Measurements from ENCODE around the gene GTPBP1. TPM values are rescaled to one million over a fixed set of nuclear protein-coding genes. Genes with fewer than 3 reads are reported as not detected.

Gene GTPBP1
- polyA plus RNA-seq, 3 donors, result 42.0 to 44.0 (median 42.0) TPM

DNA sequence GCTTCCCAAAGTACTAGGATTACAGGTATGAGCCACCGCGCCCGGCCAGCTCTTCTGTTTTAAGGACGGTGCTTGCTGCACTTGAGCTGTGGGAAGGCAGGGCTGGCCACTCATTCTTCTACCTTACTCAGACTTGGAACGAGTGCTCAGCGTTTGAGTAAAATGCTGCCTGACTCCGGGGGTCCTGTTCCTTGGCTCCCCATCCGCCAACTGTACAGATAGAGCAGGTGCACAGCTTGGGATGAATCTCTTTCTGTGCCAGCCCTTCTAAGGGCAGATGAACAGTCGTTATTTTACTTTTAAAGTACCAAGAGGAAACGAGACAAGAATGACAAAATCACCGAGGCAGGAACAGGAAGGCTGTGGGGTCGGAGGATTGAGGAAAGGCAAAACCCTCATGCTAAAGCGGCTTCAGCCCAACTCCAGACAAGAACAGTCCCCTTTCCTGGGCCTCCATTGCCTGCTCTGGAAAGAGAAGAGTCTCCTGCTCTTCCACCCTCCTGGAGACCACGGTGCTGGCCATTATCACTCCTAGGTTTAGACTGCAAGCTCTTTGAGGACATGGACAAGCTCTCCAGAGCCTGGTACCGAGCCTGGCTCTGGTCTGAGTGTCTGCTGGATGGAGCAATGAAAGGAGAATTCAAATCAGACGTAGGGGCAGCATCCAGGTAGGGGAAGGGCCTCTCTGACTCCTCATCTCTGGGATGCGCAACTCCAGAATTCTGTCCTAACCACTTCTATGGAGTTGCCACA lies 51.1 kb downstream of the GTPBP1 start:
- no peak for DNase-seq (ENCODE audit: low read depth in 3 of 3, low spot score in 2 of 3)

DNA sequence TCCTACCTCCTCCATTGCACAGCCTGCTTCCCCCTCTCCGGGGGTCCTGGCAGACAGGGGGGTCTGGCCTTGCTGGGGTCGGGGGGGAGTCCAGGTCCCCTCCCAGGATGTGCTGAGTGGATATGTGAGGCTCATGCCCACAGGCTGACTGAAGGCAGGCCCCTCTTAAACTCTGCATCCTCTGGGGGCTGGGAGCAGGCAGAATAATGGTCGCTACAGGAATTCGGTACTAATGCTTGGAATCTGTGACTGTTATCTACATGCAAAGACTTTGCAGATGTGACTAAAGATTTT lies 51.7 kb downstream of the GTPBP1 start:
- DNase-seq (ENCODE audit: low read depth in 3 of 3, low spot score in 2 of 3), result no peak

DNA sequence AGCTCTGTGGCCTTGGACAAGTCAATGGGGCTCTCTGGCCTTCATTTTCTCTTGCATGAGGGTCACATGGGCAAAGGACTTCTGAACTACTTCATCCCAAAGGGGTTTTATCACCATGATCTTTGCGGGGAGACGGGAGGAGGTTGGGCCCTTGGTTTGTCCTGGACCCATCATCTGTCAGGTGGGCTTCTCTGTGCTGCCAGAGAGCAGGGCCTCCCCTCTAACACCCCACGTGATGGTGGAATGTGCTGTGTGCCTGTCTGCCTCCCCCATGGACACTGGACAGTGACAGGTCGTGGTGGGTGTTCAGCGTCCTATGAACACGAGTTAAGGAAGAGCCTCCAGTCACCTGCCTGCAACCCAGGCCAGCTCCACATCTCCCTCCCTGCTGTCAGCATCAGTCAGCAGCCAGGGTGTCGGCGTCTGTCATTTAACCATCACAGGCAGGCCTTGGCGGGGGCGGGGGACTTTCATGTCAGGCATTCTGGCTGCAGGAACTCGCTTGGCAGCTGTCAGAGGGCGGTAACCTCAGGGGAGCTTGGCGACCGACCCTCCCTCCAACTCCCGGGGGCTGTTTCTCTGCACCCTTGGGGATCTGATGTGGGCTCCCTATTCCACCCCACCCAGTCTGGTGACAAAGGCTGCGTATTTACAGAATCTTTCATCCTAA lies 52.7 kb downstream of the GTPBP1 start:
- no peak for DNase-seq (ENCODE audit: low read depth in 3 of 3, low spot score in 2 of 3)

DNA sequence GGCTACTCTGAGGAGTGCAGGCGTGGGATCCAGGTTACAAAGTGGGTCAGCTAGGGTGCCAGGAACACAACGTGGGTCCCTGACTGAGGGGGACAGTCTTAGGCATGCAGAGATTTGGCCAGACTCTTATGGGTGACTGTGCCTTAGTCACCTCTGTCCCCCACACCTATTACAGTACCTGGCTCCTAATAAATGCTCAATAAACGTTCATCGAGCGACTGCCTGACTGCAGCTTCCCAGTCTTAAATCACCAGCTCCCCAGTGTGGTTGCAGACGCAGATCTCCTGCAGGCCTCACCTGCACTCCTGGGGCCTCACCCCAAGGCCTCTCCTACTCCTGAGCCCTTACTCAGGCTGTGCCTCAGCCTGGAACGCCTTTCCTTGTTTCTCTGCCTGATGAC lies 53.3 kb downstream of the GTPBP1 start:
- DNase-seq (ENCODE audit: low read depth in 3 of 3, low spot score in 2 of 3), result no peak

DNA sequence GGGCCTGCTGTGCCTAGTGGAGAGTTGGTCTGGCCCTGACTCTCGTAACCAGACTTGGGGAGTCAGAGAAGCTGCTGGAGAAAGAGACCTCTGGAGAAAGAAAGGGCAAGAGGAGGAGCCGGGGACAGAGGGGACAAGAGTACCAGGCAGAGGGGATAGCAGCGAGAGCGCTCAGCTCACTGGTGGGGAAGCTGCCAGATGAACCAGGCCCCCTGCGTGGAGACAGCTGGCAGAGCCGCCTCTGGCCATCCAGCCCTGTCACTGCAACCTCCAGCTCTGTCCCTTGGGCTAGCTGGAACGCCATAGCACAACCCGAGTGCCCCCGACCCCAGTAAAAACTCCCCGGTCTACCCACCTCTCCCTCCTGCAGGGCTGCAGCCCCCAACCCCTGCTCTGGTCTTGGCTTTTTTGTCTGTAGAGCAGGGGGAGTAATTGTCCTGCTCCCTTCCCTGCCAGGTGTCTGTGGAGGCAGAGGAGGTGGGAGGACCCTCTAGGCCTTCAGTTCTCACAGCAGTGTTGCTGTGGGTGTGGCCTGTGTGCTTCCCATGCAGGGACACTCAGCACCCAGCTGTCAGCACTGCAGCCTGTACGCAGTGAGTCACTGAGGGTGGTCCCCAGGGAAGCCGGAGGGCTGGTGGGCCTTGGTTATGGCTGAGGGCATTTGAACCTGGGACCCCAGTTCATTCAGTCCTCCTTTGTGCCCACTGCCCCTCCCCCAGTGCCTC lies 54.9 kb downstream of the GTPBP1 start:
- DNase-seq (ENCODE audit: low read depth in 3 of 3, low spot score in 2 of 3), result no peak

DNA sequence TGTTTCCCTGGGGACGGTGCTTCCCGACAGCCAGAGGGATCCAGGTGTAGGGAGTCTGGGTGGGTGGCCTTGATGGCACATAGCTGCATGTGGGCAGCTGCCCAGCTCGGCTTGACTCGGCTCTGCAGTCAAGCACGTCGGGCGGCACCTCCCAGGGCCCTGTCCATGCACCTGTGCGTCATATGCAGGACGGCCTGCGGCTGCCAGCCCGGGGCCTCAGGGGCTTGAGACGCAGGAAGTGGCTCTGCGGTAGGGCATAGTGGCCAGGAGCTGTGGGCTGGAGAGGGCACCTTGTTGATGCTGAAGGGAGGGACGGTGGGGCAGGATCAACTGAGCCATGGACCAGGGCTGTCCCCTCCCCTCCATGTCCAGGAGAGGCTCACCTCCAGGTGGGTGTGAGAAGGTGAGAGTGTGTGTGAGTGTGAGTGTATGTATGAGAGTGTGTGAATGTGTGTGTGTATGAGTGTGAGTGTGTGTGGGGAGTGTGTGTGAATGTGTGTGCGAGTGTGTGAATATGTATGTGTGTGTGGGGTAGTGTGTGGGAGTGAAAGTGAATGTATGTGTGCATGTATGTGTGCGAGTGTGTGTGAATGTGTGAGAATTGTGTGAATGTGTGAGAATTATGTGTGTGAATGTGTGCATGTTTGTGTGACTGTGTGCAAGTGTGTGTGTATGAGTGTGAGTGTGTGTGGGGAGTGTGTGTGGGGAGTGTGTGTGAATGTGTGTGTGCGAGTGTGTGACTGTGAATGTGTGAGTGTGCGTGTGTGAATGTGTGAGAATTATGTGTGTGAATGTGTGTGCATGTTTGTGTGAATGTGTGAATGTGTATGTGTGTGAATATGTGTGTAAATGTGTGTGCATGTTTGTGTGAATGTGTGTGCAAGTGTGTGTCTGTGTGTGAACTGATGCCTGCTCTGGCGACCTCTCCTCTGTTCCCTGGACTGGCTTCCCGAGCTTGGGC lies 55.7 kb downstream of the GTPBP1 start:
- no peak for DNase-seq (ENCODE audit: low read depth in 3 of 3, low spot score in 2 of 3)

DNA sequence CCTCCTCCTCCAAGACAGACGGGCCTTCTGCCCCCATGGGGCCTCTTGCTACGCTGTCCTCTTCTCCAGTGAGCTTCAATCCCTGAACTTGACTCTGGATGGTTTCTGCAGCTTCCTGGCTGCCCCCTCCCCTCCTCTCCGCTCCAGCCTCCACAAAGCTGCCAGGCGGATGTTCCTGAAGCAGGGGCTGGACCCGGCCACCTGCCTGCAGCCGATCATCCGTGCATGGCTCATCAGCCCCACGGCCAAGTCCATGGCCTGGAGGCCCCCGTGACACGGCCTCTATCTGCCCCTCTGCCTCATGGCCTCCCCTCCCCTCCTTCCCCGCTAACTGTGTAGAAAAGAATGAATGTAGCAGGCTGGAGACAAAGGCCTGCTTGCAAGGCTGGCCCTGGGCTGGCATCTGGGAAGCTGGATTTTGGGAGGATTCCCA lies 56.8 kb downstream of the GTPBP1 start:
- DNase-seq (ENCODE audit: low read depth in 3 of 3, low spot score in 2 of 3), result no peak

DNA sequence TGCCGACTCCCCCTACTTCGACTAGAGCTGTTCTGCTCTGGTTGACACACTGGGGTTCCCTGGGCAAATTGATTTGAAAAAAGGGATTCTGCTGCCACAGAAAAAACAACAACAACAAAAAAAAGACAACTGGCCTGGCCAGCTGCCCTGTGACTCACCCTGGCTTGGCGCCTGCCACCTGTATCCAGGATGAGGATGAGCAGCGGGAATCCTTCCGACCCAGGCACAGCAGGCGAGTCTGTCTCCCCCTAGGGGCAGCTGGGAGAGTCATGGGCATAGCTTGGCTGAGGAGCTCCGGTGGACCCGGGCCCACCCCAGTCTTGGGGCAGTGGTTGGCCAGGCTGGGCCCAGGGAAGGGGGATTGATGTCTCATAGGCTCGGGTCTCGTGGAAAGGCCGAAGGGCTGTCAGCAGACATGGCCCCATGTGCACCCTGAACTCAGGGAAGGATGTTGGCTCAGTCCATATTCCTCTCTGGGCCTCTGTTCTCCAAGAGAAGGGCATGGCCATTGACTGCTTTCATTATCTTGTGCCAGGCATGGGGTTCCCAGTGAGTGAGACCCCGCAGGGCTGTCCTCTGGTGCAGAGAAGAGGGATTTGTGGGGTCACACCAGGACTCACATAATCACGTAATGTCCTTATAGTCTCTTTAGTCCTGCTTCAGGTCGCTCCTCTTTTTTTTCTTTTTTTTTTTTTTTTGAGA lies 60.5 kb downstream of the GTPBP1 start:
- no peak for DNase-seq (ENCODE audit: low read depth in 3 of 3, low spot score in 2 of 3)

DNA sequence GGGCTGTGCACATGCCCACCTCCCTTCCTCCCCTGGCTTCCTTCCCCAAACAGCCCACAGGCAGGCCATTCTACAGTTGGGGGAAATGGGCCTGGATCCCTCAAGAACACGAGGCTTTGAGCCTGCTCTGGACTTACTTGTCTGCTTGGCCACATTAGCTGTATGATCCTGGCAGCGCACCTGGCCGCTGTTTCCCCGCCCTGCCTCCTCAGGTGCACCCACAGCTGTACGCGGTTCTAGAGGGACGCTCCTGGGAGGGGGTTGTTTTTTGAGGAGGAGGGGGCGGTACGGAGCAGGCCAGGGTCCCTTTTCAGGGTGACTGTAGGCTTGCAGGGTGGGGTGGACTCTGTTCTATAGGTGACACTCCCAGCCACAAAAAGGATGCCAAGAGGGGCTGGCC lies 61.6 kb downstream of the GTPBP1 start:
- DNase-seq (ENCODE audit: low read depth in 3 of 3, low spot score in 2 of 3), result no peak

DNA sequence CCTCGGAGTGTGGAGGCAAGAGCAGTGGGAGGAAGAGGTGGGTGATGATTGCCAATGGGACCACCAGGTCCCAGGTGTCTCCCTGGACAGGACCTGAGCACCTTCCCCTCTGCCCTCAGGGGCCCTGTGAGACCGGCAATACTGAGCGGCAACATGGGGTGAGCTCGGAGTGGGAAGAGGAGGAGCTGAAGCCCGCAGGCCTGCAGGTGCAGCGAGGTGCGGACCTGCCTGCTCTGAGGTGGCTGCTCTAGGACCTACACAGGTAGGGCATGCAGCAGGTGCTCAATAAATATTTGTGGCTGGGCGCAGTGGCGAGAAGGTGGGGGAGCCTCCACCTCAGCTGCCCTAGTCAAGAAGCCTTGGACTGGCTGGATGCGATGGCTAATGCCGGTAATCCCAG lies 62.3 kb downstream of the GTPBP1 start:
- DNase-seq (ENCODE audit: low read depth in 3 of 3, low spot score in 2 of 3), result no peak

DNA sequence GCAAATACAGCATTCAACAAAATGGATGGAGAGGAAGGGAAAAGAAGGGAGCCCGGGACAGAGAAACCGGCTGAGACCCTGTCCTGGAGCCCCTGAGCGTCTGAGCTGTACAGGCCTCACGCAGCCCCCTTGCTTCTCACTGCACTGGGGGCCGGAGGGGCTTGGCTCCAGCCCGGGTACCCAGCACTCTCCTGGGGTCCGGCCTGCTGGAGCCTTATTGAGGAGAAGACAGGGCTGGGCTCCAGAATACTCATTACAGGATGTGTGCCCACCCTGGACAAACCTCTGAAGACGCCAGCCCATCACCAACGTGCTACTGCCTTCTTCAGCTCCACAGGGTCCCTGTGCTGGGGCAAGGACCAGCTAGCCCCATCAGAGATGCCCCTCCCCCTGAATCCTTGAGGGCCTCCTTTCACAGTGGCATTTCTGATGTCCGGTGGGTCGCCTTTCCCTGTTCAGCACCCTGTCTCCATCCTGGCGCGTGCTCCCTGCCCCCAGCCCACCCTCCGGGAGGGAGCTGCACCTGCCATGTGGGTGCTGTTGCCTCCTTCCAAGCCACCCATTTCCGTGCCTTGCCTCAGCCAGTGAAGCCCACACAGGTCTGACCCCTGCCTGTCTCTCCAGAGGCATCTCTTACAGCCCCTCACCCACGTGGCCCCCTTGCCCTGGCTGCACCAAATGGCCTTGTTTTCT lies 64.7 kb downstream of the GTPBP1 start:
- DNase-seq (ENCODE audit: low read depth in 3 of 3, low spot score in 2 of 3), result no peak

DNA sequence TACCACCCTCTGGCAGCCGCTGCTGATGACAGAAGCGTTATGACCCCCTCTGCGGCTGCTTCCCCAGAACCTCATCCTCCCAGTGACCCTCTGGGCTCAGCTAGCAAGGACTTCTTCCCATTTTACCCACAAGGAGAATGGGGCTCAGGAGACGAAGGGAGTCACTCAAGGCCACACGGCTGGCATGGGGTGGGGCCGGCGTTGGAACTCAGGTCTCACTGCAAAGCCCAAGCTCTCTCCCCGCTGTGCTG lies 66.8 kb downstream of the GTPBP1 start:
- DNase-seq (ENCODE audit: low read depth in 3 of 3, low spot score in 2 of 3), result no peak

DNA sequence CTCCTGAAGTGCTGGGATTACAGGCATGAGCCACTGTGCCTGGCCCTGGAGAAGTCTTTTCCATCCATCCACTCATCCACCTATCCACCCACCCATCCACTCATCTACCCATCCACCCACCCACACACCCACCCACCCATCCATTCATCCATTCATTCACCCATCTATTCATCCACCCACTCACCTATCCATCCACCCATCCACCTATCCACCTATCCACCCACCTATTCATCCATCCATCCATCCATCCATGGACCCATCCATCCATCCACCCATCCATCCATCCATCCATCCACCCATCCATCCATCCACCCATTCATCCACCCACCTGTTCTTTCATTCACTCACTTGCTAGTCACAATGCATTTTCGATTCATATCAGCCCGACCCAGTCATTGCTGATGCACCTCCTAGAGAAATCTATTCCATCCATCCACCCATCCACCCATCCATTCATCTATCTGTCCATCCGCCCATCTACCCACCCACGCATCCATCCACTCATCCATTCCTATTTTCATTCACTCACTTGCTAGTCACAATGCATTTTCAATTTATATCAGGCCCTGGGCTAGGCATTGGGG lies 67.7 kb downstream of the GTPBP1 start:
- no peak for DNase-seq (ENCODE audit: low read depth in 3 of 3, low spot score in 2 of 3)

DNA sequence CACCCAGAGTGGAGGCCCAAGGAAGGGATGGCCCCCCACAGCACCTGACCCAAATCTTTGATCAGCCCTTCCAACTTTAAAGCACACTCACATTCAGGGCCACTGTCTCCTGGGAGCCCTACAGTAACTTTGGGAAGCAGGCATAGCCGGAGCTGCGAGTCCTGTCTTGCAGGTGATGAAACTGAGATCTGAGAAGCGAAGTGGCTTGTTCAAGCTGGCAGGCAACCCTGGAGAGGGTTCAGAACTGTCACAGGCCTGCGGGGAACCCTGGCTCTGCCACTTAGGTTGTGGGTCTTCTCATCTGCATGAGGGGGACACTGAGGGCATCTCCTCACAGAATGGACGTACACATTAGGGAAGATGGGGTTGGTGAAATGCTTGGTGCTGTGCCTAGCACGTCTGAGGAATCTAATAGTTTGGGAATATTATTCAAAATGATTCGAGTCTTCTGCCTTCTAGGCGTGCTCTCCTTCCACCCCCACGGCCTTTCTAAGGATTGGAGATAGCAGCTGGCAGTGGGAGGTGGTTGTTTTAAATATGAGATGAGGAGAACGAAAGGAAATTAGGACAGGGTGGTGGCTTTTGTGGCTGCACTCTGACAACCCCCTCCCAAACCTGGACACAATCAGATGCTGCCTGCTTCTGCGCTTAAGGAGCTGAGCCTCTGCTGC lies 68.9 kb downstream of the GTPBP1 start:
- no peak for DNase-seq (ENCODE audit: low read depth in 3 of 3, low spot score in 2 of 3)

DNA sequence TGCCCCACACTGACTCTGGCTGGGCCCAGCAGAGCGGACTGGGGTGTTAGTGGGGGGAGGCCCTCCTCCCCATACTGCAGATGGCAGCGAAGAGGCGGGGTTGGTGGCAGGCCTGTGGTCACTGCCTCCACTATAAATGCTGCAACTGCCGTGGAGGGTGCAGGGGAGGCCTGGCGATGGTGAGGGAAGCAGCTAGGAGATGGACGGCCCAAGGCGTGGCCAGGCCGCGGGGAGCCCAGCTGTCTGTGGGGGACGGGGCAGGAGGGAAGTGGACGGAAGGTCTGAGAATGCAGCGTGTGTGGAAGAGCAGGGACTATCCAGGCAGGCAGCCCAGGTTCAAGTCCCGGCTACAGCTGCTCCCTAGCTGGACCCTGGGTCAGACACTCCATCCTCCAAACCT lies 69.9 kb downstream of the GTPBP1 start:
- no peak for DNase-seq (ENCODE audit: low read depth in 3 of 3, low spot score in 2 of 3)

DNA sequence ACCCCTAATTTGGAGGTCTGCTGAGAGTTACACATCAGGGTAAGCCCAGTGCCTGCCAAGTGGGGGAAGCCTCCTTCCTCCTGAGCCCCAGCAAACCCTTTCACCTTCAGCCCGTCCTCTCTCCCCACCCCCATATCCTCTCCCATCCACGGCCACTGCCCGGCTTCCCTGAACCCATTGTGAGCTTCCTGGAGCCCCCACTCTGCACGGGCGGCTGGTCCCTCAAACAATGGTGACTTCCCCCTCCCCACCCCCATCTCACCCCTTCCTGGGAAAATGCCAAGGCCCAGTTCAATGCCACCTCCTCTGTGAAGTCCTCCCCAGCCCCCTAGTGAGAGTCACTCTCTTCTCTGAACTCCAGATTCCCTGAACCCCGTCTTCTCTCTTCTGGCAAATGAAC lies 70.3 kb downstream of the GTPBP1 start:
- DNase-seq (ENCODE audit: low read depth in 3 of 3, low spot score in 2 of 3), result no peak

DNA sequence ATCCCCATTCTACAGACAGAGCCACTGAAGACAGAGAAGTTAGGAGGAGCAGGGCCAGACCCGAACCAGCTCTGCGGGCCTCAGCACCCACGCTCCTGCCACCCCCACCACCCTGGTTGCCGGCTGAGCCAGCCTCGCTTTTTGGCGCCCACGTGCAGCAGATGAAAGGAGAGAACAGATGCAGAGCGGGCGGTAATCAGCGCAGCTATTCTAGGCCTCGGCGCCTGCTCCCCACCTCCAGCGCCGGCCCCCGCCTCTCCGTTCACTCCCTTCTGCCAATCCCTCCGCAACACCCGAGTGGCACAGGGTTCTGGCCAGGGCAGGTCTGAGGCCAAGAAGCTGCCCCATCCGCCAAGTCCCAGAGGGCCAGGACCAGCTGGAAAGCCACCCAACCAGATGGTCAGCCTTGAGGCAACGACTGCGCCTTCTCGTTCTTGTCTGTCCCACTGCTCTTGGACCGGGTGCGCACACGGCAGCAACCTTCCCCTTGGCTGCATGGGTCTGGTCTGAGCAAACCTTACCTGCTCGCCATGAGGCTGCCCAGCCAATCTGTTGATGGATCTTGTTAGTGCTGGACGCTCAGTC lies 71.4 kb downstream of the GTPBP1 start:
- DNase-seq (ENCODE audit: low read depth in 3 of 3, low spot score in 2 of 3), result no peak

DNA sequence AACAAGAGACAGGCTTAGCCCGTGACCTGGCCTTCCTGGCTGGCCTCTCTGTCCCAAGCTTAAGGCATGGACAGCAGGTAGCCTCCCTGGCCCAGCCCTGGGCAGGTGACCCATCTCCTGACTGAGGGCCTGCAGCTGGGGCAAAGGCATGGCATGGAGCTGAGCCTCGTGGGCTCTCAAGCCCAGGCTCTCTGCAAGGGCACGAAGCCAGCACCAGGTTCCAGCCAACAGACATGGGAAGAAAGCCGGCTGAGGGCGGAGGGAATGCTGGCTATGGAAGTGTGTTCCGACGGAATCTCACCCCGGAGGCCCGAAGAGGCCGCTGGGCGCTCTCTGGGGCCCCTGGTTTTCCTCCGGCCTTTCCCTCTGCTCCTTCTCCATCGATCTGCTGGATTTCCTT lies 75.3 kb downstream of the GTPBP1 start:
- DNase-seq (ENCODE audit: low read depth in 3 of 3, low spot score in 2 of 3), result no peak
